Measurements from ENCODE around the gene PDIK1L.

GRCh38 chr1:26132128-26132833 is 20.7 kb downstream of the PDIK1L start:
- TF ChIP-seq CTCF (conservative IDR thresholded peaks at IDR 0.05 in 1 of 2, IDR thresholded peaks at IDR 0.05 in 1 of 2; ENCODE audit: extremely low read depth in 1 of 2, insufficient read depth in 1 of 2, low read depth in 1 of 2, low read length in 2 of 2) = no peak
- TF ChIP-seq EZH2 (IDR thresholded peaks at IDR 0.05; ENCODE audit: borderline replicate concordance, low read length) = no peak
